NCI-H82 treated with DMSO at 0.1 percent for 48 hours (cell line): ENCODE measurements around the gene MED10.

Experiments
- DNase-seq: peaks from one replicate; lab custom pipeline; 2025; ENCODE audit not compliant: unreplicated experiment; lab: John Stamatoyannopoulos, UW

Gene MED10

GRCh38 chr5:6399980-6400910 lies 21.9 kb upstream of the MED10 start:
- no peak for DNase-seq

- DNase-seq, result no peak
Measured at GRCh38 chr5:6398570-6399230, 20.4 kb upstream of the MED10 start.

- no peak for DNase-seq
Measured at GRCh38 chr5:6397536-6398269, 19.4 kb upstream of the MED10 start.

GRCh38 chr5:6396836-6397535 lies 18.6 kb upstream of the MED10 start:
- DNase-seq, result no peak

GRCh38 chr5:6396043-6396442 lies 17.7 kb upstream of the MED10 start:
- no peak for DNase-seq

- DNase-seq, result no peak
Measured at GRCh38 chr5:6395621-6396020, 17.3 kb upstream of the MED10 start.

- no peak for DNase-seq
Measured at GRCh38 chr5:6395102-6395445, 16.7 kb upstream of the MED10 start.

GRCh38 chr5:6394429-6395101 lies 16.2 kb upstream of the MED10 start:
- no peak for DNase-seq

- DNase-seq, result no peak
Measured at GRCh38 chr5:6393596-6394194, 15.3 kb upstream of the MED10 start.

GRCh38 chr5:6392561-6392960 lies 14.2 kb upstream of the MED10 start:
- DNase-seq, result no peak

- DNase-seq, result no peak
Measured at GRCh38 chr5:6391151-6391550, 12.8 kb upstream of the MED10 start.

GRCh38 chr5:6389946-6390530 lies 11.7 kb upstream of the MED10 start:
- DNase-seq, result no peak

GRCh38 chr5:6389397-6389796 lies 11.1 kb upstream of the MED10 start:
- DNase-seq, result no peak

- DNase-seq, result no peak
Measured at GRCh38 chr5:6387970-6388369, 9.6 kb upstream of the MED10 start.

- no peak for DNase-seq
Measured at GRCh38 chr5:6386271-6386670, 7.9 kb upstream of the MED10 start.

GRCh38 chr5:6384856-6385255 lies 6.5 kb upstream of the MED10 start:
- no peak for DNase-seq

- no peak for DNase-seq
Measured at GRCh38 chr5:6383376-6383775, 5.0 kb upstream of the MED10 start.

GRCh38 chr5:6379246-6379645 lies 899 bp upstream of the MED10 start:
- DNase-seq, result no peak

- DNase-seq, result peak; percentile 63
Measured at GRCh38 chr5:6378766-6379103, 388 bp upstream of the MED10 start.

GRCh38 chr5:6377582-6377904 lies 804 bp downstream of the MED10 start:
- DNase-seq, result no peak
